Fibroblast of skin of right biceps (primary cell): Measurements from ENCODE around the gene FDXR.
"Not testable (repeated sequence)": the region's sequence is repeated elsewhere in the genome, so short reads cannot be mapped to it uniquely, and the experiment has no call there.

Experiments
- DNase-seq: peaks from one replicate; pipeline ENCODE4 v3.0.0-alpha.2; 2013

FDXR gene, protein sequence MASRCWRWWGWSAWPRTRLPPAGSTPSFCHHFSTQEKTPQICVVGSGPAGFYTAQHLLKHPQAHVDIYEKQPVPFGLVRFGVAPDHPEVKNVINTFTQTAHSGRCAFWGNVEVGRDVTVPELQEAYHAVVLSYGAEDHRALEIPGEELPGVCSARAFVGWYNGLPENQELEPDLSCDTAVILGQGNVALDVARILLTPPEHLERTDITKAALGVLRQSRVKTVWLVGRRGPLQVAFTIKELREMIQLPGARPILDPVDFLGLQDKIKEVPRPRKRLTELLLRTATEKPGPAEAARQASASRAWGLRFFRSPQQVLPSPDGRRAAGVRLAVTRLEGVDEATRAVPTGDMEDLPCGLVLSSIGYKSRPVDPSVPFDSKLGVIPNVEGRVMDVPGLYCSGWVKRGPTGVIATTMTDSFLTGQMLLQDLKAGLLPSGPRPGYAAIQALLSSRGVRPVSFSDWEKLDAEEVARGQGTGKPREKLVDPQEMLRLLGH

GRCh38 chr17:74872313-74873036 lies at the start of gene FDXR:
Gene FDXR, minus strand, starts transcription at chr17:74872994. Its CDS starts 50 bp downstream, at chr17:74872944.
- no peak for DNase-seq

DNA sequence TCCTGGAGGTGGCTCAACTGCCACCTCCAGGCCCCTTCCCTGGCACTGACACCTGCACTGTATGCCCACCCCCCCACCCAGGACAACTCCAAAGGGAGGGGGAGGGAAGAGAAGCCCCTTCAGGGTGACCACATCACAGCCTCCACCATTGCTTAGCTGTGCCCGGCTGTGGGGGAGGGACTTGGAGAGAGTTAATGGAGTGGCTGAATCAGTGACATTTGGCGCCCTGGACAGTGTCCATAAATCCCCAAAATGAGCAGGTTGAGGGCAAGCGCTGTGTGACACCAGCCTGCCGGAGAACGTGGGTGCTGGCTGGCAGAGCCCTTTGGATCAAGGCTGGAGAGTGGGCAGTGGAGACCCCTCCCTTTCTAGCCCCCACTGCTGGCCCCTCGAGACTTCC lies 49.4 kb upstream of the FDXR start:
- no peak for DNase-seq

DNA sequence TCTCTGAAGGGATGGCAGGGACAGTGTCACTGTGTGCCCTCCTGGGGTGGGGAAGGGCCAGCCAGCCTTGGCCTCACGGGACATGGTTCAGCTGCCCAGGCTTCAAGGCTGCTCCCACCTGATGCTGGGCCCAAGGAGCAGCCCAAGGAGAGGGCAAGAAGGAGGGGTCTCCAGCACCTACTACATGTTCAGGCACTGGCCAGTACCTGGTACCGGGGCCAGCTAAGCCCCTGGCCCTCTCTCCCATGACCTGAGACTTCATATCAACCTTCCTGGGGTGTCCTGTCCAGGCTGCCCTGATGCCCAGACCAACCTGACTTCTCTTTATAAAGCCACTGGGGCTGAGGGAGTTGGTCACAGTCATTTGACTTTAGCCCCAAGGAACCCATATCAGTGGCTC lies 49.0 kb upstream of the FDXR start:
- no peak for DNase-seq

DNA sequence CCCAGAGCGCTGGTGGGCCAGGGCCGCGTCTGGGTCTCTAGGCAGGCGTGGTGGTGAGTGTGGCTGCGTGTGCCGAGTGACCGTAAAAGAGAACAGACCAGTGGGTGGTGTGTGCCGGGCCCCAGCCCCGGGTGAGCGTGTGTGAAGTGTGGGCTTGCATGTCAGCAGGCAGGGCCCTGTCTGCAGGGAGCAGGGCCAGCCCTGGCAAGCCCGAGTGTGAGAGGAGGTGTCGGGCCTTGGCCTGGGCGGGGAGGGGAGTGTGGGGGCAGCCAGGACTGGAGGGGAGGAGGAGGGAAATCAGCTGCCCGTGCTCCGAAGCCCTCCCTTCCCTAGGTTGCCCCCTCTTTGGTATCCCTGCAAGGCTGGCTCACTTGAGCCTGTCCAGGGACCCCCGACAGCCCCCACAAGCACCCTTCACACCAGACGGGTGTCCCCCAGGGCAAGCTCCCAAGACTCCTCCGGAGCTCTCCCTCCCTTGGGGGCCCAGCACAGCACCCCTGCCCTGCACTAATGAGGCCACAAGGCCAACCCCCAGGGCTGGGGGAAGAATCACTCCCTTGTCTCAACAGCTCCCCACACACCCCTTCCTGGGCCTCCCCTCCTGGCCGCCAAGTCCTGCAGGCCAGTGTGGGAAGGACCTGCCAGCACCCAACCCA lies 48.4 kb upstream of the FDXR start:
- DNase-seq = no peak

DNA sequence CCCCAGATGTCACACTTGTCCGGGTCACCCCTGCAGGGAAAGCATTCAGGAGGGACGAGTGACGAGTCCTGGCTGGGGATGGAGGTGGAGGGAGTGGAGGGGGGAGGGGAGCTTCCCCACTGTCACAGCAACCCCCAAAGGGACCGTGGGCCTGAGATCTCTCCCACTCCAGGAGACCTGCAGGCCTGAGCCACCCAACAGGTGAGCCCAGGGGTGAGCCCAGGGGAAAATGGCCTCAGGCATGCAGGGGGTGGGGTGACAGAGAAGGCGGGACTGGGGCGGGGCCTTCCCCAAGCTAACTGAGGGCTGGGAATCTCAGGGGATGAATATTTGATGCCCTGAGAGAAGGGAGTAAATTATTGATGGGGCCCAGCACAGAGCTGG lies 47.8 kb upstream of the FDXR start:
- DNase-seq = no peak

- DNase-seq = no peak
Observed at GRCh38 chr17:74920306-74920620, 47.5 kb upstream of the FDXR start.

GRCh38 chr17:74919440-74920305 lies 46.9 kb upstream of the FDXR start:
- no peak for DNase-seq

- no peak for DNase-seq
Observed at GRCh38 chr17:74918906-74919305, 46.1 kb upstream of the FDXR start.

GRCh38 chr17:74917430-74917829 lies 44.6 kb upstream of the FDXR start:
- no peak for DNase-seq

- DNase-seq = no peak
Observed at GRCh38 chr17:74916851-74917199, 44.0 kb upstream of the FDXR start.

- DNase-seq = no peak
Observed at GRCh38 chr17:74916136-74916850, 43.5 kb upstream of the FDXR start.

GRCh38 chr17:74911423-74911822 lies 38.6 kb upstream of the FDXR start:
- not testable (repeated sequence) for DNase-seq

- DNase-seq = not testable (repeated sequence)
Observed at GRCh38 chr17:74909097-74909496, 36.3 kb upstream of the FDXR start.

GRCh38 chr17:74907012-74907411 lies 34.2 kb upstream of the FDXR start:
- DNase-seq = no peak

- not testable (repeated sequence) for DNase-seq
Observed at GRCh38 chr17:74906214-74906793, 33.5 kb upstream of the FDXR start.

DNA sequence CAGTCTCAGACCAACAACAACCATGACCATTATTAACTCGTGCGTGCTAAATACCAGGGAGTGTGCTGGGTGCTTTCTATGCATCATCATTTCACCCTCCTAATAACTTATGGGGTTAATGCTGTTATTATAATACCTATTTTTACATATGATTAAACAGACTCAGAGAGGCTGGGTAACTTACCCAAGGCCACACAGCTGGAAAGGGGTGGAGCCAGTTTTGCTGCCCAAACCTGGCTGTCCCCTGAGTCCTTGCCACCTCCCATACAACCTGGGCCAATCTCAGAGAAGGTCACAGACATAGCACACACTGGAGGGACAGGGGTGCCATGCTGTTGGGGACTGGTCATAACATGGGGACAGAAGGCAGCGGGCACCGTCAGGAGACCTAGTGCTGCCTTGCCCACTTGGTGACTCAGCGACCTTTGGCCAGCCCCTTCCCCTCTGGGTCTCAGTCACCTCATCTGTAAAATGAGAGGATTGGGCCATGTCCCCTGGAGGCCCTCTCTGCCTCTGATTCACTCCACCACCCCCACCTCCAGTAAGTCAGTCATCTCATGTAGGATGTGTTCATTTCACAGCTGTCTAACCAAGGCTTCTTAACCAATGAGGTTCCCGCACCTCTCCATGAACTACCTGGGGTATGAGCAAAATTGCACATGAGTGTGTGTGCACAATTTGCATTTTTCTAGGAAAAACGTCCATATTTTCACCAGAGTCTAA lies 32.1 kb upstream of the FDXR start:
- DNase-seq = no peak

DNA sequence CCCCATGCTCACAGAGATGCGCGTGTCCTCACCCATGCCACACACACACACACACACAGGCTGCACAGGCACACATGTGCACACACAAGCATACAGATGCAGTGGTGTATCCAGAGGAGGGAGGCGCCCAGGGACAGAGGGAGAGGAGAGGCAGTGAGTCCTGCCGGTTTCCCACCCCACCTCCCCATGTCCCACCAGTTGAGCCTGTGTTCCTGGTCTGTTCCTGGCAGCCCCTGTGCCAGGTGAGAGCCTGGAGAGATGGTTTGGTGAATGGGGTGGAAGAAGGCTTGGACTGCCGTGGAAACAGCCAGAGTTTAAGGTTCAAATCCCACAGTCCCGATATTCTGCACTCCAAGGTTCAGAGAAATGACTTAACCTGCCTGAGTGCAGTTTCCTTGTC lies 30.9 kb upstream of the FDXR start:
- DNase-seq = no peak

DNA sequence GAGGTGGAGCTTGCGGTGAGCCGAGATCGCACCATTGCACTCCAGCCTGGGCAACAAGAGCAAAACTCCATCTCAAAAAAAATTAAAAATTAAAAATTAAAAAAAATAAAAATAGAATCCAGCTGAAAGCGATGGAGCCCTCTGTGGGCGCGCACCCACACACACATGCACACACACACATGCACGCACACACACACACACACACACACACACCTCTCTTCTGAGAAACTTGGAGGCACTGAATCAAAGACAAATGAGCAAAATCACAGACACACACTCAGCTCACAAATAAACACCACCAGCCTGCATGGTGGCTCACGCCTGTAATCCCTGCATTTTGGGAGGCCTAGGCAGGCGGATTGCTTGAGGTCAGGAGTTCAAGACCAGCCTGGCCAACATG lies 30.2 kb upstream of the FDXR start:
- no peak for DNase-seq

- DNase-seq = no peak
Observed at GRCh38 chr17:74901353-74902135, 28.8 kb upstream of the FDXR start.

GRCh38 chr17:74900208-74900607 lies 27.4 kb upstream of the FDXR start:
- DNase-seq = no peak
